HUES6 (cell line): ENCODE measurements around the gene EMSY.
A peak's percentile ranks its signal among the peaks of the same experiment; 100 is the strongest.
"Not testable (repeated sequence)": the region's sequence is repeated elsewhere in the genome, so short reads cannot be mapped to it uniquely, and the experiment has no call there.

Source experiments
- H3K27ac ChIP-seq: 2 replicates; pipeline ENCODE4 v1.7.0; 2013; ENCODE audit warnings: low read depth, mild to moderate bottlenecking, low read length, inconsistent platforms
- H3K27me3 ChIP-seq: 2 replicates; pipeline ENCODE4 v1.6.1; 2013; ENCODE audit warnings: low read length; ENCODE audit not compliant: control insufficient read depth, insufficient read depth
- H3K36me3 ChIP-seq: 2 replicates; pipeline ENCODE4 v1.6.1; 2013; ENCODE audit warnings: low read length; ENCODE audit not compliant: control insufficient read depth, insufficient read depth
- H3K4me1 ChIP-seq: 2 replicates; pipeline ENCODE4 v1.6.1; 2013; ENCODE audit warnings: low read length; ENCODE audit not compliant: control insufficient read depth, insufficient read depth
- H3K4me3 ChIP-seq: 2 replicates; pipeline ENCODE4 v1.5.1; 2013; ENCODE audit warnings: low read depth, low read length
- H3K9ac ChIP-seq: one replicate; pipeline ENCODE4 v1.6.1; 2013; ENCODE audit warnings: mild to moderate bottlenecking, low read length
- H3K9me3 ChIP-seq: 2 replicates; pipeline ENCODE4 v1.6.1; 2013; ENCODE audit warnings: low read depth, low read length; ENCODE audit not compliant: control insufficient read depth, insufficient read depth

EMSY gene

DNA sequence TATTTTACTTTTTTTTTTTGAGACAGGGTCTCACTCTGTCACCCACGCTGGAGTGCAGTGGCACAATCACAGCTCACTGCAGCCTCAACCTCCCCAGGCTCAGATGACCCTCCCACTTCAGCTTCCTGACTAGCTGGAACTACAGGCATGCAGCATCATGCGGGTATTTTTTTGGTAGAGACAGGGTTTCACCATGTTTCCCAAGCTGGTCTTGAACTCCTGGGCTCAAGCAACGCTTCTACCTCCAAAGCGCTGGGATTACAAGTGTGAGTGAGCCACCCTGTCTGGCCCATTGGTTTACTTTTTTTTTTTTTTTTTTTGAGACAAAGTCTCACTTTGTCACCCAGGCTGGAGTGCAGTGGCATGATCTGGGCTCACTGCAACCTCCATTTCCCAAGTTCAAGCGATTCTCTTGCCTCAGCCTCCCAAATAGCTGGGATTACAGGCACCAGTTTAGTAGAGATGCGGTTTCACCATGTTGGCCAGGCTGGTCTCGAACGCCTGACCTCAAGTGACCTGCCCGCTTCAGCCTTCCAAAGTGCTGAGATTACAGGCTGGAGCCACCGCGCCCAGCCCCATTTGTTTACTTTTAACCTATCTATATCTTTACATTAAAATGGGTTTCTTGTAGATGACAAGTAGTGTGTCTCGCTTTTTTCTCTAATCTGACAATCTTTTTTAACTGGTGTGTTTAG lies 127.5 kb downstream of the EMSY start:
- H3K36me3 ChIP-seq, H3K4me1 ChIP-seq, H3K9me3 ChIP-seq, H3K9ac ChIP-seq, H3K4me3 ChIP-seq, H3K27me3 ChIP-seq, H3K27ac ChIP-seq: not testable (repeated sequence)

GRCh38 chr11:76574406-76574805 lies 129.6 kb downstream of the EMSY start:
- 0 out of 2 replicates have a peak, but pooled peaks cover 4% of the 10 kb centered on the region for H3K9me3 ChIP-seq
- no peak overlapping the region for H3K9ac ChIP-seq
- no peaks in the 10 kb centered on the region for H3K36me3 ChIP-seq
- H3K4me1 ChIP-seq = peaks cover 25% of the 10 kb centered on the region; the same call in 1 of the 2 replicates
- H3K27ac ChIP-seq = no peak overlapping the region
- no peak overlapping the region for H3K4me3 ChIP-seq
- H3K27me3 ChIP-seq = no peaks in the 10 kb centered on the region

GRCh38 chr11:76574879-76575278 lies 130.1 kb downstream of the EMSY start:
- Histone ChIP-seq H3K27me3 (no peaks in the 10 kb centered on the region), H3K4me3 (no peak overlapping the region), H3K27ac (no peak overlapping the region), H3K9ac (no peak overlapping the region), H3K9me3 (0 out of 2 replicates have a peak, but pooled peaks cover 4% of the 10 kb centered on the region), H3K4me1 (peaks cover 27% of the 10 kb centered on the region; the same call in 1 of the 2 replicates), H3K36me3 (no peaks in the 10 kb centered on the region)

- peak overlapping the region; percentile 12; the same call in 1 of the 2 replicates for H3K27ac ChIP-seq
These were observed 132.6 kb downstream of the EMSY start for GRCh38 chr11:76577226-76577920.

GRCh38 chr11:76577921-76578653 lies 133.3 kb downstream of the EMSY start:
- Histone ChIP-seq H3K4me1 (peaks cover 33% of the 10 kb centered on the region; the same call in 1 of the 2 replicates), H3K36me3 (no peaks in the 10 kb centered on the region), H3K4me3 (no peak overlapping the region), H3K9ac (peak overlapping the region; percentile 44), H3K27me3 (no peaks in the 10 kb centered on the region), H3K27ac (peak overlapping the region; percentile 12; the same call in 1 of the 2 replicates), H3K9me3 (no peaks in the 10 kb centered on the region)

More at GRCh38 chr11:76577226-76577920, 132.6 kb downstream of the EMSY start:
- Histone ChIP-seq H3K9ac (peak overlapping the region; percentile 44), H3K27me3 (no peaks in the 10 kb centered on the region), H3K36me3 (no peaks in the 10 kb centered on the region), H3K4me3 (no peak overlapping the region), H3K9me3 (no peaks in the 10 kb centered on the region), H3K4me1 (peaks cover 33% of the 10 kb centered on the region; the same call in 1 of the 2 replicates)

GRCh38 chr11:76578654-76579055 lies 133.8 kb downstream of the EMSY start:
- H3K9me3 ChIP-seq = peaks cover 2% of the 10 kb centered on the region; the same call in 1 of the 2 replicates
- H3K4me3 ChIP-seq = no peak overlapping the region
- H3K9ac ChIP-seq = peak overlapping the region; percentile 1
- no peaks in the 10 kb centered on the region for H3K36me3 ChIP-seq
- no peaks in the 10 kb centered on the region for H3K27me3 ChIP-seq
- H3K4me1 ChIP-seq = peaks cover 33% of the 10 kb centered on the region; the same call in 1 of the 2 replicates
- H3K27ac ChIP-seq = peak overlapping the region; percentile 35; the same call in 1 of the 2 replicates

DNA sequence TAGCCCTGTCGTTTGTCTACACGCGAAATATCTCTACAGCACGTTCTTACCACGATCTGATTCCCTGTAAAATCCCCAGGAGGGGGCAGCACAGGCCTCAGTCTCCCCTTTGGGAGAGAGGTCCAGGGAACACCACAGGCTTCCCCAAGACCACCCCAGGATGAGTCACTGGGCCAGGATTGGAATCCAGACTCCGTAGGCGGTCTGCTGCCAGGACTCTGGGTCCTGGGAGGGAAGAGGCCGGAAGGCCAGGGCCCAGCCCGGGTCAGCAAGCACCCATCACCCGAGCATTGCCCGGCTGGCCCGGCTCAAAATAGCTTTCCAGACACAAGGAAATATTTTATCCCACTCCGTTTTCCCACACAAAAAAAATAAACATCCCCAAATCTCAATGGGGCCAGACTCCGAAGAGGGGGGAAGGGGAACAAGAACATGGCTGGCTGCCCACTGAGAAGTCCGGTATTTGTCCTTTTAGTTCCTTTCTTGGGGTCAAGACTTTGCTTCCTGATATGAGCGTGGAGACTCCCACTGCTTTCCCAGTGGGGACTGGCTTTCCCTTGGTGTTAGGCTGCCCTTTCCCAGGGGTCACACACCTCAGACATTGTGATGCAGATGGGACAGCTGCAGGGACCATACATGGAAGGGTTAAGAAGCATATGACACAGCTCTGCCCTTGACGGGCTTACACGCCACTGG lies 134.4 kb downstream of the EMSY start:
- Histone ChIP-seq H3K27ac (peak overlapping the region; percentile 35; the same call in 1 of the 2 replicates), H3K36me3 (no peaks in the 10 kb centered on the region), H3K4me1 (peaks cover 33% of the 10 kb centered on the region; the same call in 1 of the 2 replicates), H3K27me3 (no peaks in the 10 kb centered on the region), H3K9me3 (peaks cover 4% of the 10 kb centered on the region; the same call in 1 of the 2 replicates), H3K4me3 (no peak overlapping the region), H3K9ac (peak overlapping the region; percentile 17)

GRCh38 chr11:76579752-76580151 lies 134.9 kb downstream of the EMSY start:
- H3K4me3 ChIP-seq = no peak overlapping the region

DNA sequence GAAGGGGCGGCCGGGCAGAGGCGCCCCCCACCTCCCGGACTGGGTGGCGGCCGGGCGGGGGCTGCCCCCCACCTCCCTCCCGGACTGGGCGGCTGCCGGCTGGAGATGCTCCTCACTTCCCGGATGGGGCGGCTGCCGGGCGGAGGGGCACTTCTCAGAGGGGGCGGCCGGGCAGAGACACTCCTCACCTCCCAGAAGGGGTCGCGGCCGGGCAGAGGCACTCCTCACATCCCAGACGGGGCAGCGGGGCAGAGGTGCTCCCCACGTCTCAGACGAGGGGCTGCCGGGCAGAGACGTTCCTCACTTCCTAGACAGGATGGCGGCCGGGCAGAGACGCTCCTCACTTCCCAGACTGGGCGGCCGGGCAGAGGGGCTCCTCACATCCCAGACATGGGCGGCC lies 137.7 kb downstream of the EMSY start:
- not testable (repeated sequence) for H3K9ac ChIP-seq, H3K27ac ChIP-seq, H3K9me3 ChIP-seq, H3K27me3 ChIP-seq, H3K4me3 ChIP-seq, H3K36me3 ChIP-seq
- H3K4me1 ChIP-seq = peaks cover 27% of the 10 kb centered on the region; the same call in 1 of the 2 replicates

More at GRCh38 chr11:76579752-76580151, 134.9 kb downstream of the EMSY start:
- H3K9ac ChIP-seq = peak overlapping the region; percentile 17
- no peaks in the 10 kb centered on the region for H3K36me3 ChIP-seq
- H3K27ac ChIP-seq = no peak overlapping the region
- no peaks in the 10 kb centered on the region for H3K27me3 ChIP-seq
- H3K9me3 ChIP-seq = peaks cover 4% of the 10 kb centered on the region; the same call in 1 of the 2 replicates
- peaks cover 33% of the 10 kb centered on the region; the same call in 1 of the 2 replicates for H3K4me1 ChIP-seq

- no peaks in the 10 kb centered on the region for H3K36me3 ChIP-seq
- no peak overlapping the region for H3K9ac ChIP-seq
- H3K27me3 ChIP-seq = no peaks in the 10 kb centered on the region
- H3K4me1 ChIP-seq = peaks cover 8% of the 10 kb centered on the region; the same call in 1 of the 2 replicates
- no peak overlapping the region for H3K27ac ChIP-seq
- no peak overlapping the region for H3K4me3 ChIP-seq
- peaks cover 4% of the 10 kb centered on the region; the same call in 1 of the 2 replicates for H3K9me3 ChIP-seq
These were observed 143.1 kb downstream of the EMSY start for GRCh38 chr11:76587820-76588454.
